GM19238 (cell line): ENCODE data around the gene CASP3.
"Not testable (repeated sequence)": the region's sequence is repeated elsewhere in the genome, so short reads cannot be mapped to it uniquely, and the experiment has no call there.

Source experiments
- DNase-seq: peaks from one replicate; pipeline ENCODE4 v3.0.0; 2011; ENCODE audit warnings: low spot score; ENCODE audit not compliant: insufficient read length

The CASP3 gene

GRCh38 chr4:184664445-184665210 lies 15.4 kb upstream of the CASP3 start:
- no peak for DNase-seq

- DNase-seq, result no peak
Observed at GRCh38 chr4:184662236-184662635, 13.0 kb upstream of the CASP3 start.

- no peak for DNase-seq
Observed at GRCh38 chr4:184660978-184661377, 11.7 kb upstream of the CASP3 start.

GRCh38 chr4:184657820-184658219 lies 8.6 kb upstream of the CASP3 start:
- DNase-seq, result not testable (repeated sequence)

GRCh38 chr4:184657144-184657543 lies 7.9 kb upstream of the CASP3 start:
- DNase-seq, result no peak

GRCh38 chr4:184655889-184656869 lies 6.9 kb upstream of the CASP3 start:
- no peak for DNase-seq

GRCh38 chr4:184653650-184654049 lies 4.4 kb upstream of the CASP3 start:
- DNase-seq, result no peak

- not testable (repeated sequence) for DNase-seq
Observed at GRCh38 chr4:184652681-184653080, 3.4 kb upstream of the CASP3 start.

- DNase-seq, result no peak
Observed at GRCh38 chr4:184651899-184652298, 2.7 kb upstream of the CASP3 start.

- DNase-seq, result no peak
Observed at GRCh38 chr4:184649971-184650855, 966 bp upstream of the CASP3 start.

GRCh38 chr4:184648313-184649025 lies 778 bp downstream of the CASP3 start:
- DNase-seq, result peak; percentile 5

GRCh38 chr4:184648054-184648312 lies 1.3 kb downstream of the CASP3 start:
- DNase-seq, result no peak

GRCh38 chr4:184647266-184648053 lies 1.8 kb downstream of the CASP3 start:
- no peak for DNase-seq

GRCh38 chr4:184645904-184646610 lies 3.2 kb downstream of the CASP3 start:
- no peak for DNase-seq

- DNase-seq, result no peak
Observed at GRCh38 chr4:184644553-184645307, 4.5 kb downstream of the CASP3 start.

GRCh38 chr4:184643731-184644130 lies 5.5 kb downstream of the CASP3 start:
- DNase-seq, result no peak

GRCh38 chr4:184641451-184641850 lies 7.8 kb downstream of the CASP3 start:
- DNase-seq, result no peak

GRCh38 chr4:184641022-184641421 lies 8.2 kb downstream of the CASP3 start:
- no peak for DNase-seq

GRCh38 chr4:184636897-184637296 lies 12.3 kb downstream of the CASP3 start:
- no peak for DNase-seq
